GM12878 (cell line): ENCODE results near the gene ERICH2. TPM values are rescaled to one million over a fixed set of nuclear protein-coding genes. Genes with fewer than 3 reads are reported as not detected.

Experiments
- ATF3 ChIP-seq: IDR thresholded peaks from 2 replicates; pipeline ENCODE4 v1.6.1; 2011; ENCODE audit warnings: low read depth, mild to moderate bottlenecking, low read length, moderate library complexity, borderline replicate concordance; ENCODE audit errors: extremely low read depth
- CHD4 ChIP-seq: fragments of 200-600 bp; sonication (generic); IDR thresholded peaks from 2 replicates; pipeline ENCODE4 v1.6.1; 2016; ENCODE audit warnings: mild to moderate bottlenecking
- EED ChIP-seq: sonication (generic); IDR thresholded peaks from 2 replicates; pipeline ENCODE4 v1.6.1; 2016; ENCODE audit warnings: antibody characterized with exemption, low read depth
- PBX3 ChIP-seq: IDR thresholded peaks from 2 replicates; pipeline ENCODE4 v1.6.1; 2011; ENCODE audit warnings: mild to moderate bottlenecking, low read depth, low read length, moderate library complexity; ENCODE audit not compliant: insufficient replicate concordance
- TCF7 ChIP-seq: IDR thresholded peaks from 2 replicates; pipeline ENCODE4 v1.6.1; 2014; ENCODE audit warnings: antibody characterized with exemption, borderline replicate concordance
- polyA plus RNA-seq, 11 experiments: library from polyadenylated mRNA; depleted of rRNA in 4 of 11; unstranded in 6 of 11; stranded (reverse) in 5 of 11; fragments of >200 nt; fragmentation: Nextera tagmentation in 4 of 11; fragmentation: Illumina TruSeq in 1 of 11; extraction: Ambion mirVana in 4 of 11; extraction: Trizol in 1 of 11; gene quantifications; 1 replicate in 1 of 11; 2 replicates in 10 of 11; pipeline versions ENCODE4 v1.2.1 to v1.2.3, GENCODE V29; 2011 to 2016; ENCODE audit warnings: inconsistent platforms in 2 of 11, missing spikeins in 2 of 11, low read depth in 1 of 11
- total RNA-seq, 4 experiments: library from RNA; depleted of rRNA in 3 of 4; stranded (reverse); fragments of >200 nt in 3 of 4; fragmentation: Illumina TruSeq in 1 of 4; extraction: Trizol in 1 of 4; gene quantifications; 2 replicates each; pipeline versions ENCODE4 v1.2.1 to v1.2.3, GENCODE V29; 2013 to 2021
- TF ChIP-seq, protein P1 (sequence below): fragments of 450-650 bp; IDR thresholded peaks from 2 replicates; pipeline ENCODE4 v1.6.1; 2017; ENCODE audit warnings: mild to moderate bottlenecking, low read depth, inconsistent platforms; ENCODE audit not compliant: poor library complexity, severe bottlenecking
- TF ChIP-seq, protein P2 (sequence below): fragments of 450-650 bp; IDR thresholded peaks from 2 replicates; pipeline ENCODE4 v1.6.1; 2016; ENCODE audit warnings: mild to moderate bottlenecking, moderate library complexity, borderline replicate concordance
- TF ChIP-seq, protein P3 (sequence below): fragments of 450-650 bp; IDR thresholded peaks from 2 replicates; pipeline ENCODE4 v1.6.1; 2016; ENCODE audit warnings: mild to moderate bottlenecking

ERICH2 gene
- total and polyA plus RNA-seq, 10 of the 15 experiments (the other 5 are each of a cell fraction or from before 2014, with no cell fraction given): not detected

GRCh38 chr2:170820757-170821530 lies 50.8 kb downstream of the ERICH2 start (continued):
- TF ChIP-seq PBX3 (peak; percentile 53), ATF3 (no peak), TCF7 (no peak), EED (no peak), CHD4 (no peak)
- TF ChIP-seq, protein P1, sequence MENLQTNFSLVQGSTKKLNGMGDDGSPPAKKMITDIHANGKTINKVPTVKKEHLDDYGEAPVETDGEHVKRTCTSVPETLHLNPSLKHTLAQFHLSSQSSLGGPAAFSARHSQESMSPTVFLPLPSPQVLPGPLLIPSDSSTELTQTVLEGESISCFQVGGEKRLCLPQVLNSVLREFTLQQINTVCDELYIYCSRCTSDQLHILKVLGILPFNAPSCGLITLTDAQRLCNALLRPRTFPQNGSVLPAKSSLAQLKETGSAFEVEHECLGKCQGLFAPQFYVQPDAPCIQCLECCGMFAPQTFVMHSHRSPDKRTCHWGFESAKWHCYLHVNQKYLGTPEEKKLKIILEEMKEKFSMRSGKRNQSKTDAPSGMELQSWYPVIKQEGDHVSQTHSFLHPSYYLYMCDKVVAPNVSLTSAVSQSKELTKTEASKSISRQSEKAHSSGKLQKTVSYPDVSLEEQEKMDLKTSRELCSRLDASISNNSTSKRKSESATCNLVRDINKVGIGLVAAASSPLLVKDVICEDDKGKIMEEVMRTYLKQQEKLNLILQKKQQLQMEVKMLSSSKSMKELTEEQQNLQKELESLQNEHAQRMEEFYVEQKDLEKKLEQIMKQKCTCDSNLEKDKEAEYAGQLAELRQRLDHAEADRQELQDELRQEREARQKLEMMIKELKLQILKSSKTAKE: no peak
- TF ChIP-seq, protein P2, sequence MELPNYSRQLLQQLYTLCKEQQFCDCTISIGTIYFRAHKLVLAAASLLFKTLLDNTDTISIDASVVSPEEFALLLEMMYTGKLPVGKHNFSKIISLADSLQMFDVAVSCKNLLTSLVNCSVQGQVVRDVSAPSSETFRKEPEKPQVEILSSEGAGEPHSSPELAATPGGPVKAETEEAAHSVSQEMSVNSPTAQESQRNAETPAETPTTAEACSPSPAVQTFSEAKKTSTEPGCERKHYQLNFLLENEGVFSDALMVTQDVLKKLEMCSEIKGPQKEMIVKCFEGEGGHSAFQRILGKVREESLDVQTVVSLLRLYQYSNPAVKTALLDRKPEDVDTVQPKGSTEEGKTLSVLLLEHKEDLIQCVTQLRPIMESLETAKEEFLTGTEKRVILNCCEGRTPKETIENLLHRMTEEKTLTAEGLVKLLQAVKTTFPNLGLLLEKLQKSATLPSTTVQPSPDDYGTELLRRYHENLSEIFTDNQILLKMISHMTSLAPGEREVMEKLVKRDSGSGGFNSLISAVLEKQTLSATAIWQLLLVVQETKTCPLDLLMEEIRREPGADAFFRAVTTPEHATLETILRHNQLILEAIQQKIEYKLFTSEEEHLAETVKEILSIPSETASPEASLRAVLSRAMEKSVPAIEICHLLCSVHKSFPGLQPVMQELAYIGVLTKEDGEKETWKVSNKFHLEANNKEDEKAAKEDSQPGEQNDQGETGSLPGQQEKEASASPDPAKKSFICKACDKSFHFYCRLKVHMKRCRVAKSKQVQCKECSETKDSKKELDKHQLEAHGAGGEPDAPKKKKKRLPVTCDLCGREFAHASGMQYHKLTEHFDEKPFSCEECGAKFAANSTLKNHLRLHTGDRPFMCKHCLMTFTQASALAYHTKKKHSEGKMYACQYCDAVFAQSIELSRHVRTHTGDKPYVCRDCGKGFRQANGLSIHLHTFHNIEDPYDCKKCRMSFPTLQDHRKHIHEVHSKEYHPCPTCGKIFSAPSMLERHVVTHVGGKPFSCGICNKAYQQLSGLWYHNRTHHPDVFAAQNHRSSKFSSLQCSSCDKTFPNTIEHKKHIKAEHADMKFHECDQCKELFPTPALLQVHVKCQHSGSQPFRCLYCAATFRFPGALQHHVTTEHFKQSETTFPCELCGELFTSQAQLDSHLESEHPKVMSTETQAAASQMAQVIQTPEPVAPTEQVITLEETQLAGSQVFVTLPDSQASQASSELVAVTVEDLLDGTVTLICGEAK: no peak
- TF ChIP-seq, protein P3, sequence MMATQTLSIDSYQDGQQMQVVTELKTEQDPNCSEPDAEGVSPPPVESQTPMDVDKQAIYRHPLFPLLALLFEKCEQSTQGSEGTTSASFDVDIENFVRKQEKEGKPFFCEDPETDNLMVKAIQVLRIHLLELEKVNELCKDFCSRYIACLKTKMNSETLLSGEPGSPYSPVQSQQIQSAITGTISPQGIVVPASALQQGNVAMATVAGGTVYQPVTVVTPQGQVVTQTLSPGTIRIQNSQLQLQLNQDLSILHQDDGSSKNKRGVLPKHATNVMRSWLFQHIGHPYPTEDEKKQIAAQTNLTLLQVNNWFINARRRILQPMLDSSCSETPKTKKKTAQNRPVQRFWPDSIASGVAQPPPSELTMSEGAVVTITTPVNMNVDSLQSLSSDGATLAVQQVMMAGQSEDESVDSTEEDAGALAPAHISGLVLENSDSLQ: peak; percentile 83
